HCT116 (cell line): Measurements from ENCODE around the gene TLK2.

ENCODE experiments used
- POLR2AphosphoS5 ChIP-seq: IDR thresholded peaks from 2 replicates; pipeline ENCODE4 v1.6.1; 2011; ENCODE audit warnings: mild to moderate bottlenecking, low read depth, low read length, moderate library complexity
- SP1 ChIP-seq: IDR thresholded peaks from 2 replicates; pipeline ENCODE4 v1.6.1; 2012; ENCODE audit warnings: low read depth
- TCF7L2 ChIP-seq: IDR thresholded peaks from 2 replicates; pipeline ENCODE4 v1.7.0; 2011; ENCODE audit warnings: borderline replicate concordance, inconsistent platforms; ENCODE audit not compliant: insufficient read depth, insufficient read length; ENCODE audit errors: extremely low read depth
- TF ChIP-seq, protein P1 (sequence below), 3 experiments: fragments of 200-600 bp in 1 of 3; sonication (generic) in 1 of 3; IDR thresholded peaks in 2 of 3; conservative IDR thresholded peaks in 1 of 3; 2 replicates each; pipeline ENCODE4 v1.5.1; 2012 to 2017; ENCODE audit warnings: low read depth in 2 of 3, low read length in 2 of 3, antibody characterized with exemption in 1 of 3, borderline replicate concordance in 1 of 3, control low read depth in 1 of 3, mild to moderate bottlenecking in 1 of 3, mixed read lengths in 1 of 3, mixed run types in 1 of 3, moderate library complexity in 1 of 3; ENCODE audit not compliant: insufficient read depth in 1 of 3

DNA sequence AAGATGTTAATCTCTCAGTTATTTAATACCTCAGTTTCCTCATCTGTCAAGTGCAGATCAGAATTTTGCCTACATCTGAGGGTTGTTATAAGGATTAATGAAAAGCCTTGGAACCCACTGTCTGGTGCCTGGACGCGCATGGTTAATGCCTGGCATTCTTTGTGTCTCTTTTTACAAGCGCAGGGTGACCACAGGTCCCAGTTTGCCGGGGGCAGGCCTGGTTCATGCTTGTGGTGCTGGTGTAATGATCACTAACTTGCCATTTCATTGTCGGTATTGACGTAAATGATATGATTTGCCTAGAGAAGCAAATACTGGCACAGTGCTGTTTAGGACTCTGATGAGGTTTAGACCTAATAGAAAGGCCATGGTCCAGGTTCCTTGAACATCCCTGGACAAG is 172.0 kb downstream of the TLK2 start:
- no peak for TF ChIP-seq SP1
- TF ChIP-seq TCF7L2, result no peak
- no peak for TF ChIP-seq POLR2AphosphoS5
- TF ChIP-seq, protein P1, sequence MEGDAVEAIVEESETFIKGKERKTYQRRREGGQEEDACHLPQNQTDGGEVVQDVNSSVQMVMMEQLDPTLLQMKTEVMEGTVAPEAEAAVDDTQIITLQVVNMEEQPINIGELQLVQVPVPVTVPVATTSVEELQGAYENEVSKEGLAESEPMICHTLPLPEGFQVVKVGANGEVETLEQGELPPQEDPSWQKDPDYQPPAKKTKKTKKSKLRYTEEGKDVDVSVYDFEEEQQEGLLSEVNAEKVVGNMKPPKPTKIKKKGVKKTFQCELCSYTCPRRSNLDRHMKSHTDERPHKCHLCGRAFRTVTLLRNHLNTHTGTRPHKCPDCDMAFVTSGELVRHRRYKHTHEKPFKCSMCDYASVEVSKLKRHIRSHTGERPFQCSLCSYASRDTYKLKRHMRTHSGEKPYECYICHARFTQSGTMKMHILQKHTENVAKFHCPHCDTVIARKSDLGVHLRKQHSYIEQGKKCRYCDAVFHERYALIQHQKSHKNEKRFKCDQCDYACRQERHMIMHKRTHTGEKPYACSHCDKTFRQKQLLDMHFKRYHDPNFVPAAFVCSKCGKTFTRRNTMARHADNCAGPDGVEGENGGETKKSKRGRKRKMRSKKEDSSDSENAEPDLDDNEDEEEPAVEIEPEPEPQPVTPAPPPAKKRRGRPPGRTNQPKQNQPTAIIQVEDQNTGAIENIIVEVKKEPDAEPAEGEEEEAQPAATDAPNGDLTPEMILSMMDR (IDR thresholded peaks at IDR 0.05 in 2 of 3, conservative IDR thresholded peaks at IDR 0.05 in 1 of 3; ENCODE audit: borderline replicate concordance in 1 of 3, insufficient read depth in 1 of 3, low read depth in 2 of 3, low read length in 2 of 3), result no peak
